A673 (cell line): ENCODE data around the gene C11orf71.

Source experiments
- EZH2 ChIP-seq: fragments of 200-600 bp; sonication (generic); IDR thresholded peaks from 2 replicates; pipeline ENCODE4 v1.6.1; 2017; ENCODE audit warnings: borderline replicate concordance, low read depth, mild to moderate bottlenecking, mixed read lengths, antibody characterized with exemption, low read length; ENCODE audit not compliant: poor library complexity, severe bottlenecking
- TF ChIP-seq, protein P1 (sequence below): fragments of 300-800, 200-600 bp; sonication (generic); conservative IDR thresholded peaks from 2 replicates; pipeline ENCODE4 v1.5.1; 2017; ENCODE audit warnings: low read depth, mild to moderate bottlenecking, antibody characterized with exemption, low read length, moderate library complexity, mixed read lengths

- TF ChIP-seq, protein P1, sequence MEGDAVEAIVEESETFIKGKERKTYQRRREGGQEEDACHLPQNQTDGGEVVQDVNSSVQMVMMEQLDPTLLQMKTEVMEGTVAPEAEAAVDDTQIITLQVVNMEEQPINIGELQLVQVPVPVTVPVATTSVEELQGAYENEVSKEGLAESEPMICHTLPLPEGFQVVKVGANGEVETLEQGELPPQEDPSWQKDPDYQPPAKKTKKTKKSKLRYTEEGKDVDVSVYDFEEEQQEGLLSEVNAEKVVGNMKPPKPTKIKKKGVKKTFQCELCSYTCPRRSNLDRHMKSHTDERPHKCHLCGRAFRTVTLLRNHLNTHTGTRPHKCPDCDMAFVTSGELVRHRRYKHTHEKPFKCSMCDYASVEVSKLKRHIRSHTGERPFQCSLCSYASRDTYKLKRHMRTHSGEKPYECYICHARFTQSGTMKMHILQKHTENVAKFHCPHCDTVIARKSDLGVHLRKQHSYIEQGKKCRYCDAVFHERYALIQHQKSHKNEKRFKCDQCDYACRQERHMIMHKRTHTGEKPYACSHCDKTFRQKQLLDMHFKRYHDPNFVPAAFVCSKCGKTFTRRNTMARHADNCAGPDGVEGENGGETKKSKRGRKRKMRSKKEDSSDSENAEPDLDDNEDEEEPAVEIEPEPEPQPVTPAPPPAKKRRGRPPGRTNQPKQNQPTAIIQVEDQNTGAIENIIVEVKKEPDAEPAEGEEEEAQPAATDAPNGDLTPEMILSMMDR = no peak
- TF ChIP-seq EZH2 = no peak
These were observed 14.2 kb downstream of the C11orf71 start for GRCh38 chr11:114386131-114386530.
